Measurements from ENCODE around the gene CLOCK.

GRCh38 chr4:55512077-55512476 lies 34.6 kb downstream of the CLOCK start:
- TF ChIP-seq CTCF (IDR thresholded peaks at IDR 0.05; ENCODE audit: insufficient read depth, low read length, poor library complexity, severe bottlenecking): no peak
- no peak for TF ChIP-seq EZH2phosphoT487 (conservative IDR thresholded peaks at IDR 0.05; ENCODE audit: low read length)
